Liver (tissue), 9 donors: ENCODE measurements around the gene DPRX. TPM values are rescaled to one million over a fixed set of nuclear protein-coding genes. Genes with fewer than 3 reads are reported as not detected.

Source experiments
- DNase-seq: peaks from one replicate; pipeline ENCODE4 v3.0.0-alpha.2; 2017; ENCODE audit warnings: low spot score
- H3K27ac ChIP-seq, 2 donors: one replicate each; pipeline ENCODE4 v1.7.0; 2013; ENCODE audit warnings: inconsistent platforms in 2 of 2, low read length in 2 of 2, control low read depth in 1 of 2, low read depth in 1 of 2, mild to moderate bottlenecking in 1 of 2
- H3K27me3 ChIP-seq, 4 donors: one replicate each; pipeline versions ENCODE4 v1.6.1 to v1.7.0; 2013; ENCODE audit warnings: low read length in 3 of 4, inconsistent platforms in 1 of 4, mild to moderate bottlenecking in 1 of 4, moderate library complexity in 1 of 4; ENCODE audit not compliant: control insufficient read depth in 4 of 4, insufficient read depth in 4 of 4
- H3K36me3 ChIP-seq, 4 donors: one replicate each; pipeline versions ENCODE4 v1.6.1 to v1.7.0; 2013; ENCODE audit warnings: low read length in 3 of 4, mild to moderate bottlenecking in 3 of 4, low read depth in 1 of 4, moderate library complexity in 1 of 4; ENCODE audit not compliant: control insufficient read depth in 4 of 4, insufficient read depth in 3 of 4
- H3K4me1 ChIP-seq, 4 donors: one replicate each; pipeline versions ENCODE4 v1.6.1 to v1.7.0; 2013; ENCODE audit warnings: low read length in 3 of 4, mild to moderate bottlenecking in 3 of 4, moderate library complexity in 1 of 4; ENCODE audit not compliant: control insufficient read depth in 4 of 4, insufficient read depth in 4 of 4
- H3K4me3 ChIP-seq, 3 donors: one replicate each; pipeline versions ENCODE4 v1.6.1 to v1.7.0; 2013; ENCODE audit warnings: low read length in 3 of 3, control low read depth in 1 of 3, low read depth in 1 of 3, mild to moderate bottlenecking in 1 of 3
- H3K9ac ChIP-seq, 2 donors: one replicate each; pipeline ENCODE4 v1.7.0; 2013; ENCODE audit warnings: low read length in 2 of 2, mild to moderate bottlenecking in 2 of 2, moderate library complexity in 2 of 2, control low read depth in 1 of 2, low read depth in 1 of 2
- H3K9me3 ChIP-seq, 4 donors: one replicate each; pipeline versions ENCODE4 v1.6.1 to v1.7.0; 2013; ENCODE audit warnings: low read length in 3 of 4; ENCODE audit not compliant: control insufficient read depth in 4 of 4
- CTCF ChIP-seq: fragments of 150-350 bp; IDR thresholded peaks from 2 replicates; pipeline ENCODE4 v1.5.1; 2017; ENCODE audit warnings: improper control_type of control experiment, low read depth, low read length; ENCODE audit not compliant: missing input control
- EGR1 ChIP-seq, 2 donors: IDR thresholded peaks; 2 replicates each; pipeline ENCODE4 v1.6.1; 2016 to 2018; ENCODE audit warnings: antibody characterized with exemption in 2 of 2, low read depth in 2 of 2
- FOXA1 ChIP-seq: IDR thresholded peaks from 2 replicates; pipeline ENCODE4 v1.6.1; 2016; ENCODE audit warnings: antibody characterized with exemption
- FOXA2 ChIP-seq: IDR thresholded peaks from 2 replicates; pipeline ENCODE4 v1.6.1; 2016; ENCODE audit warnings: antibody characterized with exemption
- GABPA ChIP-seq, 2 donors: IDR thresholded peaks in 1 of 2; conservative IDR thresholded peaks in 1 of 2; 2 replicates each; pipeline ENCODE4 v1.6.1; 2016; ENCODE audit warnings: antibody characterized with exemption in 2 of 2, mild to moderate bottlenecking in 1 of 2, moderate library complexity in 1 of 2
- HNF4A ChIP-seq, 2 donors: conservative IDR thresholded peaks; 2 replicates each; pipeline ENCODE4 v1.6.1; 2016; ENCODE audit warnings: antibody characterized with exemption in 2 of 2, mild to moderate bottlenecking in 2 of 2
- HNF4G ChIP-seq: IDR thresholded peaks from 2 replicates; pipeline ENCODE4 v1.6.1; 2016; ENCODE audit warnings: antibody characterized with exemption
- JUND ChIP-seq, 2 donors: IDR thresholded peaks; 2 replicates each; pipeline ENCODE4 v1.6.1; 2016; ENCODE audit warnings: antibody characterized with exemption in 2 of 2
- RAD21 ChIP-seq, 2 donors: IDR thresholded peaks; 2 replicates each; pipeline ENCODE4 v1.6.1; 2016; ENCODE audit warnings: antibody characterized with exemption in 2 of 2, mild to moderate bottlenecking in 2 of 2
- RXRA ChIP-seq, 2 donors: IDR thresholded peaks; 2 replicates each; pipeline ENCODE4 v1.6.1; 2017 to 2018; ENCODE audit warnings: antibody characterized with exemption in 2 of 2, mild to moderate bottlenecking in 1 of 2
- SP1 ChIP-seq: IDR thresholded peaks from 2 replicates; pipeline ENCODE4 v1.6.1; 2018; ENCODE audit warnings: antibody characterized with exemption, mild to moderate bottlenecking
- TAF1 ChIP-seq: conservative IDR thresholded peaks from 2 replicates; pipeline ENCODE4 v1.6.1; 2016; ENCODE audit warnings: antibody characterized with exemption, mild to moderate bottlenecking
- YY1 ChIP-seq: IDR thresholded peaks from 2 replicates; pipeline ENCODE4 v1.6.1; 2016; ENCODE audit warnings: antibody characterized with exemption, mild to moderate bottlenecking
- WGBS: extraction: QIAGEN DNeasy Blood & Tissue Kit; methylation state at CpG from one replicate; pipeline ENCODE4 v1.1.7; 2013; 5-methylcytosine and 5-hydroxymethylcytosine counted together
- polyA plus RNA-seq, 2 donors: library from polyadenylated mRNA; stranded (reverse) in 1 of 2; unstranded in 1 of 2; fragments of 200-250 nt in 1 of 2; fragments of >200 nt in 1 of 2; fragmentation: Nextera tagmentation in 1 of 2; extraction: Ambion mirVana in 1 of 2; gene quantifications; one replicate each; pipeline versions ENCODE4 v1.2.1 to v1.2.3, GENCODE V29; 2013 to 2015
- total RNA-seq, 2 donors: library from RNA; depleted of rRNA; stranded (reverse); fragments of >200 nt; gene quantifications; one replicate each; pipeline ENCODE4 v1.2.3, GENCODE V29; 2014
- TF ChIP-seq, protein P1 (sequence below): IDR thresholded peaks from 2 replicates; pipeline ENCODE4 v1.6.1; 2016; ENCODE audit warnings: antibody characterized with exemption
- TF ChIP-seq, protein P2 (sequence below): IDR thresholded peaks from 2 replicates; pipeline ENCODE4 v1.6.1; 2016; ENCODE audit warnings: antibody characterized with exemption, mild to moderate bottlenecking
- donor health status: healthy.
- donor health status: healthy.
- donor health status: healthy.
- donor health status: healthy.
- donor health status: healthy.

Gene DPRX
- total and polyA plus RNA-seq, 4 donors, result not detected

GRCh38 chr19:53657330-53657729, 25.5 kb downstream of the DPRX start:
- Histone ChIP-seq H3K4me3 (no peak overlapping the region), H3K27ac (no peak overlapping the region), H3K36me3 (no peaks in the 10 kb centered on the region), H3K9ac (no peak overlapping the region), H3K9me3 (peaks cover 1 to 5% (median 3%) of the 10 kb centered on the region in 4 donors), H3K4me1 (peaks cover 0 to 3% (median 0%) of the 10 kb centered on the region in 4 donors), H3K27me3 (no peaks in the 10 kb centered on the region)
- TF ChIP-seq, protein P1, sequence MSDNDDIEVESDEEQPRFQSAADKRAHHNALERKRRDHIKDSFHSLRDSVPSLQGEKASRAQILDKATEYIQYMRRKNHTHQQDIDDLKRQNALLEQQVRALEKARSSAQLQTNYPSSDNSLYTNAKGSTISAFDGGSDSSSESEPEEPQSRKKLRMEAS, result no peak
- TF ChIP-seq FOXA2, result no peak
- no peak for TF ChIP-seq EGR1 (IDR thresholded peaks at IDR 0.05; ENCODE audit: low read depth in 2 of 2)
- TF ChIP-seq, protein P2, sequence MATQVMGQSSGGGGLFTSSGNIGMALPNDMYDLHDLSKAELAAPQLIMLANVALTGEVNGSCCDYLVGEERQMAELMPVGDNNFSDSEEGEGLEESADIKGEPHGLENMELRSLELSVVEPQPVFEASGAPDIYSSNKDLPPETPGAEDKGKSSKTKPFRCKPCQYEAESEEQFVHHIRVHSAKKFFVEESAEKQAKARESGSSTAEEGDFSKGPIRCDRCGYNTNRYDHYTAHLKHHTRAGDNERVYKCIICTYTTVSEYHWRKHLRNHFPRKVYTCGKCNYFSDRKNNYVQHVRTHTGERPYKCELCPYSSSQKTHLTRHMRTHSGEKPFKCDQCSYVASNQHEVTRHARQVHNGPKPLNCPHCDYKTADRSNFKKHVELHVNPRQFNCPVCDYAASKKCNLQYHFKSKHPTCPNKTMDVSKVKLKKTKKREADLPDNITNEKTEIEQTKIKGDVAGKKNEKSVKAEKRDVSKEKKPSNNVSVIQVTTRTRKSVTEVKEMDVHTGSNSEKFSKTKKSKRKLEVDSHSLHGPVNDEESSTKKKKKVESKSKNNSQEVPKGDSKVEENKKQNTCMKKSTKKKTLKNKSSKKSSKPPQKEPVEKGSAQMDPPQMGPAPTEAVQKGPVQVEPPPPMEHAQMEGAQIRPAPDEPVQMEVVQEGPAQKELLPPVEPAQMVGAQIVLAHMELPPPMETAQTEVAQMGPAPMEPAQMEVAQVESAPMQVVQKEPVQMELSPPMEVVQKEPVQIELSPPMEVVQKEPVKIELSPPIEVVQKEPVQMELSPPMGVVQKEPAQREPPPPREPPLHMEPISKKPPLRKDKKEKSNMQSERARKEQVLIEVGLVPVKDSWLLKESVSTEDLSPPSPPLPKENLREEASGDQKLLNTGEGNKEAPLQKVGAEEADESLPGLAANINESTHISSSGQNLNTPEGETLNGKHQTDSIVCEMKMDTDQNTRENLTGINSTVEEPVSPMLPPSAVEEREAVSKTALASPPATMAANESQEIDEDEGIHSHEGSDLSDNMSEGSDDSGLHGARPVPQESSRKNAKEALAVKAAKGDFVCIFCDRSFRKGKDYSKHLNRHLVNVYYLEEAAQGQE, result no peak
- no peak for TF ChIP-seq HNF4A (conservative IDR thresholded peaks at IDR 0.05)
- no peak for TF ChIP-seq JUND (IDR thresholded peaks at IDR 0.05)
- TF ChIP-seq HNF4G, result no peak
- no peak for TF ChIP-seq TAF1
- TF ChIP-seq YY1, result no peak
- no peak for TF ChIP-seq SP1
- no peak for DNase-seq
- 58% methylated on average over 4 of the region's 4 CpGs for WGBS

DNA sequence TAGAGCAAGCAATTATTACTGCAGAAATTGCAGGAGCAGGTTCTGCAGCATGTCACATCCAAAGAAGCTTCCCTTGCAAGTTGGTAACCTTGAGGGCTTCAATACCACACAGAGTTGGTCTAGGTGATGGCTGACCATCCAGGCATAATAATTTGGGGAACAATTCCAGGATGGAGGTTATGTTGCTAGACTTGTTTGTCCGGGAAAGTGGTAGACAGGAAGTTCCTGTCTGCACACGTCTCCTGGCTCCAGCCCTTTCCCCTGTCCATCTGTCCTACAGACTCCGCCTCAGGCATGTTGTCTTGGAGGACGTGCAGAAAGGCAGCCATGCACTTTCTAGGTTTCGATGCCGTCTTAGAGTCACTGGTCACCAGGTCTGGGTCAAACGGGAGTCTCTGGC, 26.0 kb downstream of the DPRX start:
- H3K9ac ChIP-seq, result no peak overlapping the region
- H3K27me3 ChIP-seq, result no peaks in the 10 kb centered on the region
- H3K27ac ChIP-seq, result no peak overlapping the region
- 71% methylated on average over 7 of the region's 7 CpGs for WGBS
- no peak for DNase-seq
- TF ChIP-seq, protein P1, result no peak
- no peak for TF ChIP-seq CTCF
- TF ChIP-seq GABPA (IDR thresholded peaks at IDR 0.05 in 1 of 2, conservative IDR thresholded peaks at IDR 0.05 in 1 of 2), result no peak
- TF ChIP-seq FOXA1, result no peak
- no peak for TF ChIP-seq RXRA (IDR thresholded peaks at IDR 0.05)
- no peak for TF ChIP-seq JUND (IDR thresholded peaks at IDR 0.05)
- TF ChIP-seq, protein P2, result no peak
- TF ChIP-seq FOXA2, result no peak
- no peak for TF ChIP-seq SP1
- TF ChIP-seq RAD21 (IDR thresholded peaks at IDR 0.05), result no peak
- TF ChIP-seq YY1, result no peak
- TF ChIP-seq HNF4A (conservative IDR thresholded peaks at IDR 0.05), result no peak
- TF ChIP-seq TAF1, result no peak
- no peak overlapping the region for H3K4me3 ChIP-seq
- H3K36me3 ChIP-seq, result no peaks in the 10 kb centered on the region
- H3K4me1 ChIP-seq, result peaks cover 0 to 3% (median 0%) of the 10 kb centered on the region in 4 donors
- H3K9me3 ChIP-seq, result peaks cover 1 to 5% (median 3%) of the 10 kb centered on the region in 4 donors
